Measurements from ENCODE around the gene MED12.

MED12 gene

DNA sequence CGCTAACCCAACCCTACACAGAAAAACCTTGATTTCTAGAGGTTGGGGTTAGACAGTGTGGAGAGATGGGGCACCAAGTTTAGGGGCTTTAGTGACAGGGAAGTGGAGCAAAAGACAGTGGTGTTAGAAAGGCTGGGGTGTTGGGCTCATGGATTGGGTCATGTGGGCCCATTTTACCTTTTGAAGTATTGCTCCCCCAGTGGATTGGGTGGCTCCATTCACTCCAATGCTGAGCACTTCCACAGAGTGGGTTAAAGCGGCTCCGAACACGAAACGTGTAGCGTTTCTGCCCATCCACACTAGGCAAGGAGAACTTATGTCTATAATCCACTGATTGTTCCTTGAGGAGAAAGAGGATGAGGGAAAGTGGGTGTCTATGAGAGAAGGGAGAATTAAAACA is 9.3 kb upstream of the MED12 start:
- no peaks in the 10 kb centered on the region for H3K36me3 ChIP-seq (ENCODE audit: insufficient read depth, low read depth, low read length)
- H3K4me3 ChIP-seq (ENCODE audit: low read length) = no peak overlapping the region
- no peak overlapping the region for H3K9ac ChIP-seq (ENCODE audit: low read depth, low read length)
- no peaks in the 10 kb centered on the region for H3K9me3 ChIP-seq (ENCODE audit: insufficient read depth, low read depth, low read length)
- peaks cover 60% of the 10 kb centered on the region; the same call in 1 of the 2 replicates for H3K27me3 ChIP-seq (ENCODE audit: insufficient read depth, low read length)
- peaks cover 6% of the 10 kb centered on the region for H3K4me1 ChIP-seq (ENCODE audit: insufficient read depth, low read length)
- H3K27ac ChIP-seq (ENCODE audit: low read length) = no peak overlapping the region

- no peak within 1 kb of the TSS for H3K27ac ChIP-seq (ENCODE audit: low read length)
- H3K9ac ChIP-seq (ENCODE audit: low read depth, low read length) = no peak within 1 kb of the TSS
- H3K4me1 ChIP-seq (ENCODE audit: insufficient read depth, low read length) = no peaks in the 10 kb centered on the region
- H3K9me3 ChIP-seq (ENCODE audit: insufficient read depth, low read depth, low read length) = no peaks in the 10 kb centered on the region
- no peaks in the 10 kb centered on the region for H3K36me3 ChIP-seq (ENCODE audit: insufficient read depth, low read depth, low read length)
- no peak within 1 kb of the TSS for H3K4me3 ChIP-seq (ENCODE audit: low read length)
- peaks cover 69% of the 10 kb centered on the region; the same call in 1 of the 2 replicates for H3K27me3 ChIP-seq (ENCODE audit: insufficient read depth, low read length)
These were observed 7.1 kb upstream of the MED12 start, which contains the start of gene IL2RG for GRCh38 chrX:71111141-71111843. Gene IL2RG, minus strand, starts transcription at chrX:71111577. Its CDS starts 38 bp downstream, at chrX:71111539.

GRCh38 chrX:71111921-71112431 is 6.4 kb upstream of the MED12 start:
- H3K27ac ChIP-seq (ENCODE audit: low read length) = no peak overlapping the region
- peaks cover 68% of the 10 kb centered on the region; the same call in 1 of the 2 replicates for H3K27me3 ChIP-seq (ENCODE audit: insufficient read depth, low read length)
- no peaks in the 10 kb centered on the region for H3K36me3 ChIP-seq (ENCODE audit: insufficient read depth, low read depth, low read length)
- no peak overlapping the region for H3K4me3 ChIP-seq (ENCODE audit: low read length)
- no peaks in the 10 kb centered on the region for H3K4me1 ChIP-seq (ENCODE audit: insufficient read depth, low read length)
- H3K9me3 ChIP-seq (ENCODE audit: insufficient read depth, low read depth, low read length) = no peaks in the 10 kb centered on the region
- H3K9ac ChIP-seq (ENCODE audit: low read depth, low read length) = no peak overlapping the region

- no peak overlapping the region for H3K9ac ChIP-seq (ENCODE audit: low read depth, low read length)
- peaks cover 28% of the 10 kb centered on the region for H3K36me3 ChIP-seq (ENCODE audit: insufficient read depth, low read depth, low read length)
- H3K27ac ChIP-seq (ENCODE audit: low read length) = no peak overlapping the region
- no peaks in the 10 kb centered on the region; the same call in 1 of the 2 replicates for H3K4me1 ChIP-seq (ENCODE audit: insufficient read depth, low read length)
- peaks cover 38% of the 10 kb centered on the region; the same call in 1 of the 2 replicates for H3K27me3 ChIP-seq (ENCODE audit: insufficient read depth, low read length)
- H3K9me3 ChIP-seq (ENCODE audit: insufficient read depth, low read depth, low read length) = no peaks in the 10 kb centered on the region
- H3K4me3 ChIP-seq (ENCODE audit: low read length) = peak overlapping the region; percentile 77; the same call in 1 of the 2 replicates
These were observed 1.0 kb upstream of the MED12 start for GRCh38 chrX:71117358-71117757.

GRCh38 chrX:71118985-71119535 is 664 bp downstream of the MED12 start:
- H3K9me3 ChIP-seq (ENCODE audit: insufficient read depth, low read depth, low read length) = no peaks in the 10 kb centered on the region
- H3K4me3 ChIP-seq (ENCODE audit: low read length) = peak overlapping the region; percentile 77
- H3K27me3 ChIP-seq (ENCODE audit: insufficient read depth, low read length) = peaks cover 24% of the 10 kb centered on the region; the same call in 1 of the 2 replicates
- H3K9ac ChIP-seq (ENCODE audit: low read depth, low read length) = peak overlapping the region; percentile 73; the same call in 1 of the 2 replicates
- no peaks in the 10 kb centered on the region; the same call in 1 of the 2 replicates for H3K4me1 ChIP-seq (ENCODE audit: insufficient read depth, low read length)
- peaks cover 45% of the 10 kb centered on the region for H3K36me3 ChIP-seq (ENCODE audit: insufficient read depth, low read depth, low read length)
- H3K27ac ChIP-seq (ENCODE audit: low read length) = no peak overlapping the region

- H3K9ac ChIP-seq (ENCODE audit: low read depth, low read length) = no peak overlapping the region
- H3K27me3 ChIP-seq (ENCODE audit: insufficient read depth, low read length) = no peaks in the 10 kb centered on the region
- no peaks in the 10 kb centered on the region for H3K9me3 ChIP-seq (ENCODE audit: insufficient read depth, low read depth, low read length)
- peaks cover 90% of the 10 kb centered on the region for H3K36me3 ChIP-seq (ENCODE audit: insufficient read depth, low read depth, low read length)
- no peaks in the 10 kb centered on the region for H3K4me1 ChIP-seq (ENCODE audit: insufficient read depth, low read length)
- no peak overlapping the region for H3K27ac ChIP-seq (ENCODE audit: low read length)
- no peak overlapping the region for H3K4me3 ChIP-seq (ENCODE audit: low read length)
These were observed 9.9 kb downstream of the MED12 start for GRCh38 chrX:71128166-71128833.

- H3K4me3 ChIP-seq (ENCODE audit: low read length) = no peak overlapping the region
- H3K27ac ChIP-seq (ENCODE audit: low read length) = no peak overlapping the region
These were observed 10.7 kb downstream of the MED12 start for GRCh38 chrX:71128915-71129765.

DNA sequence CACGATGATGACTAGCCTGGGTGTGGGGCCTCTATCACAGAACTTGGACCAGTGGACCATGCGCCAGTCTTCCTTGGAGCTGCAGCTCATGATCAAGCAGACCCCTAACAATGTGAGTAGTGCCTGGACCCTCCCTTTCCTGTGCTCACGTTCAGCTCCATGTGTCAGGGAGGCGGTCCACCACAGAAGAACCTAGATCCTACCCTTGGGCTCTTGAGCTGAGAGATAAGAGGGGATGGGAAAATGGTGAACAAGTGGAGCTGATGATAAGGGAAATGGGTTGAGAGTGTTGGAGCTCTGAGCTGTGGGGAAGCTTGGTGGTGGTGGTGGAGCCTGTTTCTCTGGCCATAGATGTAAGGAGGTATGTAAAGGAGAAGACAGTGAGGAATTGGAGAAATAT is 13.1 kb downstream of the MED12 start:
- Histone ChIP-seq H3K36me3 (ENCODE audit: insufficient read depth, low read depth, low read length) (peaks cover 86% of the 10 kb centered on the region), H3K4me3 (ENCODE audit: low read length) (no peak overlapping the region), H3K27me3 (ENCODE audit: insufficient read depth, low read length) (no peaks in the 10 kb centered on the region), H3K27ac (ENCODE audit: low read length) (no peak overlapping the region), H3K4me1 (ENCODE audit: insufficient read depth, low read length) (no peaks in the 10 kb centered on the region), H3K9me3 (ENCODE audit: insufficient read depth, low read depth, low read length) (no peaks in the 10 kb centered on the region), H3K9ac (ENCODE audit: low read depth, low read length) (no peak overlapping the region)

More at GRCh38 chrX:71128915-71129765, 10.7 kb downstream of the MED12 start:
- Histone ChIP-seq H3K36me3 (ENCODE audit: insufficient read depth, low read depth, low read length) (peaks cover 86% of the 10 kb centered on the region), H3K4me1 (ENCODE audit: insufficient read depth, low read length) (no peaks in the 10 kb centered on the region), H3K27me3 (ENCODE audit: insufficient read depth, low read length) (no peaks in the 10 kb centered on the region), H3K9ac (ENCODE audit: low read depth, low read length) (no peak overlapping the region), H3K9me3 (ENCODE audit: insufficient read depth, low read depth, low read length) (no peaks in the 10 kb centered on the region)

DNA sequence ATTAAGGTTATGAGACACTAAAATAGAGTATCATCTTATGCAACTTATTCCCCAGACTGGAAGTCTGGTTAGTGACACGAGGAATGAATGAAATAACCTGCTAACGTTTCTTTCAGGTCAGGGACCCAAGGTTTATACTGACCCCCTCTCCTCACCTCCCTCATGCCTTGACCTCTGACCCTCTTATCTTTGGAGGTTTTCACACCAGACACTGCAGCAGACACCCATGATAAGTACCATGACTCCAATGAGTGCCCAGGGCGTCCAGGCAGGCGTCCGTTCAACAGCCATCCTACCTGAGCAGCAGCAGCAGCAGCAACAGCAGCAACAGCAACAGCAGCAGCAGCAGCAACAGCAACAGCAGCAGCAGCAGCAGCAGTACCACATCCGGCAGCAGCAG is 22.0 kb downstream of the MED12 start:
- Histone ChIP-seq H3K27me3 (ENCODE audit: insufficient read depth, low read length) (no peaks in the 10 kb centered on the region), H3K9me3 (ENCODE audit: insufficient read depth, low read depth, low read length) (no peaks in the 10 kb centered on the region), H3K27ac (ENCODE audit: low read length) (no peak overlapping the region), H3K36me3 (ENCODE audit: insufficient read depth, low read depth, low read length) (peaks cover 31% of the 10 kb centered on the region; the same call in 1 of the 2 replicates), H3K4me3 (ENCODE audit: low read length) (no peak overlapping the region), H3K4me1 (ENCODE audit: insufficient read depth, low read length) (no peaks in the 10 kb centered on the region; the same call in 1 of the 2 replicates), H3K9ac (ENCODE audit: low read depth, low read length) (no peak overlapping the region)

- Histone ChIP-seq H3K27me3 (ENCODE audit: insufficient read depth, low read length) (no peaks in the 10 kb centered on the region), H3K27ac (ENCODE audit: low read length) (no peak overlapping the region), H3K9me3 (ENCODE audit: insufficient read depth, low read depth, low read length) (no peaks in the 10 kb centered on the region), H3K36me3 (ENCODE audit: insufficient read depth, low read depth, low read length) (peaks cover 9% of the 10 kb centered on the region; the same call in 1 of the 2 replicates), H3K4me3 (ENCODE audit: low read length) (no peak overlapping the region), H3K9ac (ENCODE audit: low read depth, low read length) (no peak overlapping the region), H3K4me1 (ENCODE audit: insufficient read depth, low read length) (peaks cover 6% of the 10 kb centered on the region)
These were observed 25.1 kb downstream of the MED12 start for GRCh38 chrX:71143508-71143907.

DNA sequence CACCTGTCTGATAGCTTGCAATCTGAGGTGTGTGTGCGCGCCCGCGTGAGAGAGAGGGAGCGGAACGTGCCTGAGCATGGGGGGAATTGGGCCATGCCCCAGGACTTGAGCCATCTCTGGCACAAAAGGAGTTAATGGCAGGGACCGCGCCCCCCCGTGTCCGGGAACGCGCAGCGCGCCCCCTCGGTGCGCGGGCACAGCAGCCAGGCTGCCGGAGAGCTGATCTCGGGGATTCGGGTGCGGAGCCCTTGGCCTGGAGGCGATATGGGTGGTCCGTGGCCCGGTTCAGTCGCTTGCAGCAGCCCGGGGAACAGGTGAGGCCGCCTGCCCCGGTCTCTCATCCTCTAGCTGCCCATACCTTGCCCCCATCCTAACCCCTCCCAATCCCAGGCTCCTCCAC is 26.3 kb downstream of the MED12 start, which contains the start of gene NLGN3:
NLGN3 (plus strand) TSS at position 191 of the 400 bp plus-strand sequence. CDS start 2,909 bp downstream, outside the sequence.
- Histone ChIP-seq H3K4me3 (ENCODE audit: low read length) (peak within 1 kb of the TSS; percentile 77), H3K27ac (ENCODE audit: low read length) (no peak within 1 kb of the TSS)

More for the DNA sequence above, 26.3 kb downstream of the MED12 start, which contains the start of gene NLGN3:
- Histone ChIP-seq H3K4me1 (ENCODE audit: insufficient read depth, low read length) (peaks cover 6% of the 10 kb centered on the region), H3K36me3 (ENCODE audit: insufficient read depth, low read depth, low read length) (no peaks in the 10 kb centered on the region), H3K9ac (ENCODE audit: low read depth, low read length) (peak within 1 kb of the TSS; percentile 65; the same call in 1 of the 2 replicates), H3K9me3 (ENCODE audit: insufficient read depth, low read depth, low read length) (no peaks in the 10 kb centered on the region), H3K27me3 (ENCODE audit: insufficient read depth, low read length) (no peaks in the 10 kb centered on the region)

Data from iPS-20b (cell line).